ENCODE results near the gene SUPT6H. TPM values are rescaled to one million over a fixed set of nuclear protein-coding genes. Genes with fewer than 3 reads are reported as not detected.
A peak's percentile ranks its signal among the peaks of the same experiment; 100 is the strongest.

SUPT6H gene
- total RNA-seq, 2 donors from 2014 or later, result 136 to 139 TPM

DNA sequence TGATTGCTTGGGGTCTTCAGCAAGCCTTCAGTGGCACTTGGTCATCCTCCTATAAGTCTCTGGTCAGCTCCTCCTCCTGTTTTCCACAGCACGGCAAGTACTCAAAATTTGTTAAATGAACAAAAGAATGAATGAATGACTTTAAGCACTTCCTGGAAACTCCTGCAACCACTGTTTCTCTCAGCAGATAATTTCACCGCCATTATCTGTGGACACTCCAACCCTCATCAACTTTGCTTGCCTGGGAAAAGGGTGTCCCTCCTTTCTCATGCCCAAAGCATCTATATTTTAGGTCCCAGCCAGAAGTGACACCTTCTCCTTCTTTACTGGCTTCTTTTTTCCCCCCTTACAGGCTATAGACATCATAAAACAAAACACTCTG is 45.3 kb downstream of the SUPT6H start:
- no peaks in the 10 kb centered on the region for H3K9me3 ChIP-seq (ENCODE audit: control insufficient read depth, low read length, poor library complexity, severe bottlenecking)
- Mint-ChIP-seq H3K27ac (no peak overlapping the region), H3K4me3 (no peak overlapping the region), H3K36me3 (ENCODE audit: low read depth) (peaks cover 3% of the 10 kb centered on the region), H3K27me3 (no peaks in the 10 kb centered on the region), H3K4me1 (peaks cover 24% of the 10 kb centered on the region)
- ATAC-seq (no peak), DNase-seq (no peak)

- Mint-ChIP-seq H3K36me3 (ENCODE audit: low read depth) (no peaks in the 10 kb centered on the region), H3K27me3 (peaks cover 14% of the 10 kb centered on the region), H3K27ac (peak overlapping the region; percentile 84), H3K4me1 (peaks cover 24% of the 10 kb centered on the region), H3K4me3 (peak overlapping the region; percentile 92)
- DNase-seq (peak; percentile 79 to 90 (median 88)), ATAC-seq (peak; percentile 92)
- no peaks in the 10 kb centered on the region for H3K9me3 ChIP-seq (ENCODE audit: control insufficient read depth, low read length, poor library complexity, severe bottlenecking)
Measured at GRCh38 chr17:28710861-28711722, 49.1 kb downstream of the SUPT6H start.

DNA sequence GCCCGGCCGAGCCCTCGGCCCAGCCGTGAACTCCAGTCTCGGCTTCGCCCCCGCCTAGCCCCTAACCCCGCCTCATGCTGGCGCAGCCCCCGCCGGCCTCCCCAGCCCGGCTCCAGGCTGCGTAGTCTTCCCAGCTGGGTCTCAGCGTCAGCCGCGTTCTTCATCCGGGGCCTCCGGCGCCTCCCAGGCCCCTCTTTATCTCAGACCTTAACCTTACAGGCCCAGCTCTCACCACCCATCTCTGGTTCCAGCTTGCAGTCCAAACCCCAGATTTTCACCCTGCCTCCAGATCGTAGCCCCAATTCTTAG is 49.7 kb downstream of the SUPT6H start, which contains the start of gene PROCA1:
PROCA1 (minus strand) TSS at position 166 of the 309 bp plus-strand sequence. CDS start 228 bp downstream, outside the sequence.
- Mint-ChIP-seq H3K27me3 (peaks cover 14% of the 10 kb centered on the region), H3K4me1 (peaks cover 24% of the 10 kb centered on the region), H3K27ac (peak within 1 kb of the TSS; percentile 84), H3K4me3 (peak within 1 kb of the TSS; percentile 92), H3K36me3 (ENCODE audit: low read depth) (no peaks in the 10 kb centered on the region)
- no peaks in the 10 kb centered on the region for H3K9me3 ChIP-seq (ENCODE audit: control insufficient read depth, low read length, poor library complexity, severe bottlenecking)
- ATAC-seq, result peak; percentile 49
- peak in 1 of 3 donors; percentile 20 for DNase-seq

DNA sequence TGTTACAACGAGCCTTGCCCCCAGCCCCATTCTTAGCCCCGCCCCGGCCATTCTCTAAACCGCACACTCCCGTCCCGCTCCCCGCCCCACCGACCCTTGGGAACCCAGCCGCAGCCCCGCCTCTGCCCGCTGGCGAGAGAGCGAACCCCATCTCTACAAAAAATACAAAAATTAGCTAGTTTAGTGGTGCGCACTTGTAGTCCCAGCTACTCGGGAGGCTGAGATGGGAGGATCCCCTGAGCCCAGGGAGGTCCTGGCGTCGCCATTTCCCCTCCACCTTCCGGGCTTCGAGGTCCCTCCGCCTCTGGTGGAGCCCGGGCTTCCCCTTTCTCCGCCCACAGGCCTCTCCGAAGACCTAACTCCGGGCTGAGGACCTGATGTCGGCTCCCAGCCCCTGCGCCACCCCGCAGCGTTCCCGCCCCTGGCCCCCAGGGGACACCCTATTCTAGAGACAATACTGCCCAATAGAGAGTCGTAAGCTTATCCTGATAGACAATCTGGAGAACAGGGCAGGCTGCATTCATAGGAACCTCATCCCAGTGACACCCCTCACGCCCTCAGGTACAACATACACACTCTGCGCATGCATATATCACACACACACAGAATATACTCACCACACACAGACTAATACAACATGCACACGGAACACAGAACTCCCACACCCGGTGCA is 50.2 kb downstream of the SUPT6H start:
- H3K9me3 ChIP-seq (ENCODE audit: control insufficient read depth, low read length, poor library complexity, severe bottlenecking), result no peaks in the 10 kb centered on the region
- peak; percentile 46 for ATAC-seq
- Mint-ChIP-seq H3K27ac (peak overlapping the region; percentile 84), H3K36me3 (ENCODE audit: low read depth) (no peaks in the 10 kb centered on the region), H3K27me3 (peaks cover 14% of the 10 kb centered on the region), H3K4me1 (peaks cover 24% of the 10 kb centered on the region), H3K4me3 (peak overlapping the region; percentile 92)
- peak; percentile 43 to 59 (median 56) for DNase-seq

GRCh38 chr17:28712705-28713415 is 50.9 kb downstream of the SUPT6H start:
- H3K9me3 ChIP-seq (ENCODE audit: control insufficient read depth, low read length, poor library complexity, severe bottlenecking), result no peaks in the 10 kb centered on the region
- H3K4me1 Mint-ChIP-seq, result peaks cover 20% of the 10 kb centered on the region
- ATAC-seq (no peak), DNase-seq (no peak)
- peak overlapping the region; percentile 92 for H3K4me3 Mint-ChIP-seq
- no peaks in the 10 kb centered on the region for H3K36me3 Mint-ChIP-seq (ENCODE audit: low read depth)
- peaks cover 14% of the 10 kb centered on the region for H3K27me3 Mint-ChIP-seq
- peak overlapping the region; percentile 84 for H3K27ac Mint-ChIP-seq

- Mint-ChIP-seq H3K27ac (no peak overlapping the region), H3K36me3 (ENCODE audit: low read depth) (no peaks in the 10 kb centered on the region), H3K4me3 (no peak overlapping the region), H3K4me1 (peaks cover 26% of the 10 kb centered on the region), H3K27me3 (peaks cover 14% of the 10 kb centered on the region)
- DNase-seq (no peak), ATAC-seq (no peak)
- H3K9me3 ChIP-seq (ENCODE audit: control insufficient read depth, low read length, poor library complexity, severe bottlenecking), result no peaks in the 10 kb centered on the region
Measured at GRCh38 chr17:28714281-28714680, 52.3 kb downstream of the SUPT6H start.

GRCh38 chr17:28715217-28715616 is 53.2 kb downstream of the SUPT6H start:
- Mint-ChIP-seq H3K4me1 (peaks cover 32% of the 10 kb centered on the region), H3K27ac (no peak overlapping the region), H3K36me3 (ENCODE audit: low read depth) (peaks cover 3% of the 10 kb centered on the region), H3K27me3 (peaks cover 14% of the 10 kb centered on the region), H3K4me3 (no peak overlapping the region)
- DNase-seq (no peak), ATAC-seq (no peak)
- no peaks in the 10 kb centered on the region for H3K9me3 ChIP-seq (ENCODE audit: control insufficient read depth, low read length, poor library complexity, severe bottlenecking)

DNA sequence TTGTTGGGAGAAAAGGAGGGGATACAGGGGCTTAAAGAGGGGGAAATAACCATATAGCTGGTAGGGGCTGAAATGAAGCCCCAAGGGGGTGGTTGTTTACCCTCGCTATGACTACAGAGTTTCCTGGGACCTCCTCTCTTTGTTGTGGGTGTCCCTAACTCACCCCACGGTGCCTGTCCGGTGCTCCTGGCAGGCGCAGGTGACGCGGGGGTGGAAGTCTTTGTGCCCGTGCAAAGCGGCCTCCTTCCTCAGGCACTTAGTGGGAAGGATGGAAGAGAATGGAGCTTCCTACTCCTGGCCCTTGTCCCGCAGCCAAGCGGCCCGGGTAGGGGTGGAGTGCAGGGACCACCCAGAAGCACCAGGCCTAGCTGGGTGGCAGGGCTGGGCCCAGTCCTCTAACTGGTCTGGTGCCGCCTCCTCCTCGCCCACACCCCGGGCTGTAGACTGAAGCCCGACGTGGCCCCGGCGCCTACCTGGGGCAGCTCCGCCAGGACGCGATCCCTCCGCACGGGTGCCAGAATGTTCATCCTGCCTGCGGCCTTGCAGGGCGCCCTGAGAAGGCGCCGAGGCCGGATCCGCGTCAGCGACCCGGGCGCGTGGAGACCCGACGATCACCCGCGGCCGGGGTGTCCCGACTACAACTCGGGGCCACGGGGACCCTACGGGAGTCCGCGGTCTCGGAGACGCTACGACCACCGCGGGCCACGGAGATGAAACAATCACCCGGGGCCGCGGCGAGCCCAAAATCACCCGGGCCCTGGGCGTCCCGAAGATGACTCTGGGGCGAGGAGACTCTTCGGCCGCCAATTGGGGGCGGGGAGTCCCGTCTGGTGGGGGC is 55.0 kb downstream of the SUPT6H start:
- DNase-seq (no peak), ATAC-seq (no peak)
- no peaks in the 10 kb centered on the region for H3K9me3 ChIP-seq (ENCODE audit: control insufficient read depth, low read length, poor library complexity, severe bottlenecking)
- Mint-ChIP-seq H3K27ac (no peak overlapping the region), H3K4me1 (peaks cover 34% of the 10 kb centered on the region), H3K4me3 (no peak overlapping the region), H3K36me3 (ENCODE audit: low read depth) (peaks cover 3% of the 10 kb centered on the region), H3K27me3 (peaks cover 14% of the 10 kb centered on the region)

GRCh38 chr17:28717578-28718332 is 55.8 kb downstream of the SUPT6H start, which contains the start of gene RAB34:
Gene RAB34, minus strand, starts transcription at chr17:28717868. Its CDS starts 602 bp downstream, at chr17:28717266.
- Mint-ChIP-seq H3K4me3 (peak within 1 kb of the TSS; percentile 41), H3K4me1 (peaks cover 31% of the 10 kb centered on the region), H3K36me3 (ENCODE audit: low read depth) (peaks cover 3% of the 10 kb centered on the region), H3K27me3 (peaks cover 14% of the 10 kb centered on the region), H3K27ac (no peak within 1 kb of the TSS)
- ATAC-seq, result no peak
- DNase-seq, result no peak
- no peaks in the 10 kb centered on the region for H3K9me3 ChIP-seq (ENCODE audit: control insufficient read depth, low read length, poor library complexity, severe bottlenecking)

GRCh38 chr17:28718333-28719020 is 56.5 kb downstream of the SUPT6H start:
- Mint-ChIP-seq H3K36me3 (ENCODE audit: low read depth) (peaks cover 3% of the 10 kb centered on the region), H3K4me1 (peaks cover 33% of the 10 kb centered on the region), H3K27me3 (peaks cover 14% of the 10 kb centered on the region), H3K27ac (no peak overlapping the region), H3K4me3 (peak overlapping the region; percentile 41)
- DNase-seq, result no peak
- H3K9me3 ChIP-seq (ENCODE audit: control insufficient read depth, low read length, poor library complexity, severe bottlenecking), result no peaks in the 10 kb centered on the region
- ATAC-seq, result no peak

- peak overlapping the region; percentile 98 for H3K27ac Mint-ChIP-seq
- ATAC-seq (no peak), DNase-seq (no peak)
- peaks cover 1% of the 10 kb centered on the region for H3K9me3 ChIP-seq (ENCODE audit: control insufficient read depth, low read length, poor library complexity, severe bottlenecking)
- H3K27me3 Mint-ChIP-seq, result peaks cover 14% of the 10 kb centered on the region
- peaks cover 37% of the 10 kb centered on the region for H3K4me1 Mint-ChIP-seq
- H3K4me3 Mint-ChIP-seq, result peak overlapping the region; percentile 98
- H3K36me3 Mint-ChIP-seq (ENCODE audit: low read depth), result peaks cover 3% of the 10 kb centered on the region
Measured at GRCh38 chr17:28719021-28719433, 57.0 kb downstream of the SUPT6H start.

Data from T-helper 17 cell (primary cell).